WTC11 (cell line): ENCODE measurements around the gene DMAC1. TPM values are rescaled to one million over a fixed set of nuclear protein-coding genes. Genes with fewer than 3 reads are reported as not detected.

Source experiments
- ATAC-seq: fragments of 200-7000 bp; cut with Tn5 transposase; 2 replicates; pipeline ENCODE4 v1.10.0; 2021; ENCODE audit warnings: mild to moderate bottlenecking, moderate library complexity
- CTCF ChIA-PET: fragments of 300-600 bp; sonication (Branson Sonifier 250); formaldehyde crosslinking; loops from one replicate; lab custom pipeline; 2021; ENCODE audit warnings: antibody characterized with exemption; lab: Charles Lee
- POLR2A ChIA-PET: fragments of 350-600 bp; sonication (Branson Sonifier 250); formaldehyde crosslinking; loops from one replicate; lab custom pipeline; 2021; ENCODE audit warnings: antibody characterized with exemption; lab: Charles Lee
- DNase-seq: peaks from one replicate; pipeline ENCODE4 v3.0.0; 2021; ENCODE audit warnings: low spot score
- H3K27ac Mint-ChIP-seq: 2 replicates; pipeline ENCODE4 v1.8.0; 2021; ENCODE audit warnings: mixed read lengths
- H3K27me3 Mint-ChIP-seq: 2 replicates; pipeline ENCODE4 v1.8.0; 2021; ENCODE audit warnings: low read depth, mild to moderate bottlenecking, moderate library complexity, mixed read lengths
- H3K36me3 Mint-ChIP-seq: 2 replicates; pipeline ENCODE4 v1.8.0; 2021; ENCODE audit warnings: mixed read lengths
- H3K4me1 Mint-ChIP-seq: 2 replicates; pipeline ENCODE4 v1.8.0; 2022; ENCODE audit warnings: mixed read lengths
- H3K4me3 Mint-ChIP-seq: 2 replicates; pipeline ENCODE4 v1.8.0; 2021; ENCODE audit warnings: mild to moderate bottlenecking, moderate library complexity, mixed read lengths
- H3K9me3 Mint-ChIP-seq: 2 replicates; pipeline ENCODE4 v1.8.0; 2021; ENCODE audit warnings: mixed read lengths
- ATF1 ChIP-seq: sonication (generic); formaldehyde crosslinking; IDR thresholded peaks from 2 replicates; pipeline ENCODE4 v1.8.1; 2023; ENCODE audit warnings: mild to moderate bottlenecking, moderate library complexity, missing genetic modification reagents
- EMX1 ChIP-seq: fragments of 250-450 bp; sonication (Bioruptor Pico); IDR thresholded peaks from 2 replicates; pipeline ENCODE4 v1.8.0; 2021; ENCODE audit warnings: mild to moderate bottlenecking
- ESRRA ChIP-seq: sonication (generic); formaldehyde crosslinking; IDR thresholded peaks from 2 replicates; pipeline ENCODE4 v1.8.1; 2022; ENCODE audit warnings: mild to moderate bottlenecking, missing genetic modification reagents, borderline replicate concordance
- FOXK1 ChIP-seq: sonication (generic); formaldehyde crosslinking; IDR thresholded peaks from 2 replicates; pipeline ENCODE4 v1.8.0; 2022; ENCODE audit warnings: mild to moderate bottlenecking, moderate library complexity, missing genetic modification reagents
- GTF2I ChIP-seq: fragments of 250-450 bp; sonication (Bioruptor Pico); conservative IDR thresholded peaks from 2 replicates; pipeline ENCODE4 v1.4.0; 2021; ENCODE audit warnings: mild to moderate bottlenecking
- MXD4 ChIP-seq: fragments of 250-450 bp; sonication (Bioruptor Pico); IDR thresholded peaks from 2 replicates; pipeline ENCODE4 v1.8.0; 2021; ENCODE audit warnings: mild to moderate bottlenecking, moderate library complexity, borderline replicate concordance
- MYBL2 ChIP-seq: sonication (generic); formaldehyde crosslinking; IDR thresholded peaks from 2 replicates; pipeline ENCODE4 v1.8.1; 2023; ENCODE audit warnings: mild to moderate bottlenecking, moderate library complexity, missing genetic modification reagents
- NFYB ChIP-seq: sonication (generic); formaldehyde crosslinking; conservative IDR thresholded peaks from 2 replicates; pipeline ENCODE4 v1.8.0; 2022; ENCODE audit warnings: low read depth, missing genetic modification reagents
- SP1 ChIP-seq: sonication (generic); formaldehyde crosslinking; conservative IDR thresholded peaks from 2 replicates; pipeline ENCODE4 v1.8.1; 2022; ENCODE audit warnings: missing genetic modification reagents
- TEAD4 ChIP-seq: sonication (generic); formaldehyde crosslinking; IDR thresholded peaks from 2 replicates; pipeline ENCODE4 v1.8.0; 2022; ENCODE audit warnings: mild to moderate bottlenecking, missing genetic modification reagents
- TP53 ChIP-seq: sonication (generic); formaldehyde crosslinking; IDR thresholded peaks from 2 replicates; pipeline ENCODE4 v1.8.1; 2023; ENCODE audit warnings: mild to moderate bottlenecking, missing genetic modification reagents
- total RNA-seq: library from RNA; stranded (reverse); gene quantifications from 3 replicates; pipeline ENCODE4 v1.2.3, GENCODE V29; 2021
- TF ChIP-seq, protein P1 (sequence below): sonication (generic); formaldehyde crosslinking; IDR thresholded peaks from 2 replicates; pipeline ENCODE4 v1.8.0; 2023; ENCODE audit warnings: missing genetic modification reagents
- TF ChIP-seq, protein P2 (sequence below): sonication (generic); formaldehyde crosslinking; IDR thresholded peaks from 2 replicates; pipeline ENCODE4 v1.8.1; 2022; ENCODE audit warnings: mild to moderate bottlenecking, missing genetic modification reagents, moderate library complexity, borderline replicate concordance
- TF ChIP-seq, protein P3 (sequence below): sonication (generic); formaldehyde crosslinking; IDR thresholded peaks from 2 replicates; pipeline ENCODE4 v1.8.1; 2022; ENCODE audit warnings: low read depth, mild to moderate bottlenecking, moderate library complexity, missing genetic modification reagents, borderline replicate concordance
- TF ChIP-seq, protein P4 (sequence below): sonication (generic); formaldehyde crosslinking; IDR thresholded peaks from 2 replicates; pipeline ENCODE4 v1.8.0; 2022; ENCODE audit warnings: mild to moderate bottlenecking, missing genetic modification reagents
- TF ChIP-seq, protein P5 (sequence below): sonication (generic); formaldehyde crosslinking; IDR thresholded peaks from 2 replicates; pipeline ENCODE4 v1.8.1; 2023; ENCODE audit warnings: mild to moderate bottlenecking, missing genetic modification reagents, moderate library complexity
- TF ChIP-seq, protein P6 (sequence below): fragments of 250-450 bp; sonication (Bioruptor Pico); IDR thresholded peaks from 2 replicates; pipeline ENCODE4 v1.9.0; 2021; ENCODE audit warnings: moderate library complexity, mild to moderate bottlenecking, inconsistent platforms, borderline replicate concordance
- TF ChIP-seq, protein P7 (sequence below): sonication (generic); formaldehyde crosslinking; IDR thresholded peaks from 2 replicates; pipeline ENCODE4 v1.8.0; 2023; ENCODE audit warnings: mild to moderate bottlenecking, missing genetic modification reagents
- TF ChIP-seq, protein P8 (sequence below): fragments of 250-450 bp; sonication (Bioruptor Pico); IDR thresholded peaks from 2 replicates; pipeline ENCODE4 v2.1.2; 2022; ENCODE audit warnings: mild to moderate bottlenecking, moderate library complexity

The DMAC1 gene
- total RNA-seq, 1 experiment from 2014 or later = 71.2 TPM

DNA sequence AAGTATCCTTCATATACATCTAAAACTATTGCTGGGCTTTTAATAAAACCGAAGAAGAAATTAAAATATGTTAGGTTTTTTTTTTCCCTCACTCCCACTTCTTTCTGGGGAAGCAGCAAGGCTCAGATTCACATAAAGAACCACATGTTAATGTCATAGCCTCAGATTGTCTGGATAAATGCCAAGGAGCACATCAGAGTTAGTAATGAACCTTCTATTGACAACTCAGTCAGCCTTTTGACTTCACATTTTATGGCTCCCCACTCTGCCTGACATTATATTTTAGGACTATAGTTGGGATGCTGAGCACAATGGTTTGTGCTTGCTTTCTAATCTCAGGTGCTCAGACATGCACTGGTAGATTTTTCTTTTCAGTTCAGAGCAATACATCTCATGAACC lies 21.8 kb downstream of the DMAC1 start (continued):
- TF ChIP-seq GTF2I (CRISPR knock-in tag) (no peak), TP53 (CRISPR knock-in tag) (no peak), MYBL2 (CRISPR knock-in tag) (no peak), EMX1 (CRISPR knock-in tag) (no peak)
- TF ChIP-seq, protein P1, sequence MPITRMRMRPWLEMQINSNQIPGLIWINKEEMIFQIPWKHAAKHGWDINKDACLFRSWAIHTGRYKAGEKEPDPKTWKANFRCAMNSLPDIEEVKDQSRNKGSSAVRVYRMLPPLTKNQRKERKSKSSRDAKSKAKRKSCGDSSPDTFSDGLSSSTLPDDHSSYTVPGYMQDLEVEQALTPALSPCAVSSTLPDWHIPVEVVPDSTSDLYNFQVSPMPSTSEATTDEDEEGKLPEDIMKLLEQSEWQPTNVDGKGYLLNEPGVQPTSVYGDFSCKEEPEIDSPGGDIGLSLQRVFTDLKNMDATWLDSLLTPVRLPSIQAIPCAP = no peak
- TF ChIP-seq, protein P2, sequence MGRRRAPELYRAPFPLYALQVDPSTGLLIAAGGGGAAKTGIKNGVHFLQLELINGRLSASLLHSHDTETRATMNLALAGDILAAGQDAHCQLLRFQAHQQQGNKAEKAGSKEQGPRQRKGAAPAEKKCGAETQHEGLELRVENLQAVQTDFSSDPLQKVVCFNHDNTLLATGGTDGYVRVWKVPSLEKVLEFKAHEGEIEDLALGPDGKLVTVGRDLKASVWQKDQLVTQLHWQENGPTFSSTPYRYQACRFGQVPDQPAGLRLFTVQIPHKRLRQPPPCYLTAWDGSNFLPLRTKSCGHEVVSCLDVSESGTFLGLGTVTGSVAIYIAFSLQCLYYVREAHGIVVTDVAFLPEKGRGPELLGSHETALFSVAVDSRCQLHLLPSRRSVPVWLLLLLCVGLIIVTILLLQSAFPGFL (CRISPR knock-in tag) = no peak
- TF ChIP-seq, protein P3, sequence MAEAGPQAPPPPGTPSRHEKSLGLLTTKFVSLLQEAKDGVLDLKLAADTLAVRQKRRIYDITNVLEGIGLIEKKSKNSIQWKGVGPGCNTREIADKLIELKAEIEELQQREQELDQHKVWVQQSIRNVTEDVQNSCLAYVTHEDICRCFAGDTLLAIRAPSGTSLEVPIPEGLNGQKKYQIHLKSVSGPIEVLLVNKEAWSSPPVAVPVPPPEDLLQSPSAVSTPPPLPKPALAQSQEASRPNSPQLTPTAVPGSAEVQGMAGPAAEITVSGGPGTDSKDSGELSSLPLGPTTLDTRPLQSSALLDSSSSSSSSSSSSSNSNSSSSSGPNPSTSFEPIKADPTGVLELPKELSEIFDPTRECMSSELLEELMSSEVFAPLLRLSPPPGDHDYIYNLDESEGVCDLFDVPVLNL = no peak

DNA sequence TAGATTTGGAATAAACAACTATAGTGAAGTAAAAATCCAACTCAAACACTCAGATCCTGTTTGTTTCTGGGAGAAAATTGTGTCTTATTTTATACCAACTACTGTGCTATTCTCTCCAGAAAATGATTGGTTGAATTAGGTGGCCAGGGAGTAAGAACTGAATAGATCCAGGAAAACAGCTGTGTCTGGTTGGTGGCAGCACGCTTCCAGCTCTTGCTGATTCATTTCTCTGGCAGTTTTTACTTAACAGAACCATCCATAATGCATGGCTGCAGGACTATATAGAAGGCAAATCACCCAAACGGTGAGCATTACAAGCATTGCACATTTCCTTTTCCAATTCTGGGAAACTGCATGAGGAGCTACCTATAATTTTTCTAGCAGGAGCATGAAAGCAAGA lies 29.5 kb downstream of the DMAC1 start:
- Mint-ChIP-seq H3K4me3 (no peak overlapping the region), H3K4me1 (no peaks in the 10 kb centered on the region)
- TF ChIP-seq ATF1 (CRISPR knock-in tag) (no peak), NFYB (no peak), FOXK1 (CRISPR knock-in tag) (no peak), SP1 (no peak), MXD4 (no peak), TEAD4 (CRISPR knock-in tag) (no peak), ESRRA (no peak)
- TF ChIP-seq, protein P4, sequence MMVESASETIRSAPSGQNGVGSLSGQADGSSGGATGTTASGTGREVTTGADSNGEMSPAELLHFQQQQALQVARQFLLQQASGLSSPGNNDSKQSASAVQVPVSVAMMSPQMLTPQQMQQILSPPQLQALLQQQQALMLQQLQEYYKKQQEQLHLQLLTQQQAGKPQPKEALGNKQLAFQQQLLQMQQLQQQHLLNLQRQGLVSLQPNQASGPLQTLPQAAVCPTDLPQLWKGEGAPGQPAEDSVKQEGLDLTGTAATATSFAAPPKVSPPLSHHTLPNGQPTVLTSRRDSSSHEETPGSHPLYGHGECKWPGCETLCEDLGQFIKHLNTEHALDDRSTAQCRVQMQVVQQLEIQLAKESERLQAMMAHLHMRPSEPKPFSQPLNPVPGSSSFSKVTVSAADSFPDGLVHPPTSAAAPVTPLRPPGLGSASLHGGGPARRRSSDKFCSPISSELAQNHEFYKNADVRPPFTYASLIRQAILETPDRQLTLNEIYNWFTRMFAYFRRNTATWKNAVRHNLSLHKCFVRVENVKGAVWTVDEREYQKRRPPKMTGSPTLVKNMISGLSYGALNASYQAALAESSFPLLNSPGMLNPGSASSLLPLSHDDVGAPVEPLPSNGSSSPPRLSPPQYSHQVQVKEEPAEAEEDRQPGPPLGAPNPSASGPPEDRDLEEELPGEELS = no peak
- TF ChIP-seq, protein P5, sequence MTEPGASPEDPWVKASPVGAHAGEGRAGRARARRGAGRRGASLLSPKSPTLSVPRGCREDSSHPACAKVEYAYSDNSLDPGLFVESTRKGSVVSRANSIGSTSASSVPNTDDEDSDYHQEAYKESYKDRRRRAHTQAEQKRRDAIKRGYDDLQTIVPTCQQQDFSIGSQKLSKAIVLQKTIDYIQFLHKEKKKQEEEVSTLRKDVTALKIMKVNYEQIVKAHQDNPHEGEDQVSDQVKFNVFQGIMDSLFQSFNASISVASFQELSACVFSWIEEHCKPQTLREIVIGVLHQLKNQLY (CRISPR knock-in tag) = no peak
- TF ChIP-seq, protein P2 (CRISPR knock-in tag) = no peak
- TF ChIP-seq, protein P6, sequence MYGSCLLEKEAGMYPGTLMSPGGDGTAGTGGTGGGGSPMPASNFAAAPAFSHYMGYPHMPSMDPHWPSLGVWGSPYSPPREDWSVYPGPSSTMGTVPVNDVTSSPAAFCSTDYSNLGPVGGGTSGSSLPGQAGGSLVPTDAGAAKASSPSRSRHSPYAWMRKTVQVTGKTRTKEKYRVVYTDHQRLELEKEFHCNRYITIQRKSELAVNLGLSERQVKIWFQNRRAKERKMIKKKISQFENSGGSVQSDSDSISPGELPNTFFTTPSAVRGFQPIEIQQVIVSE (CRISPR knock-in tag) = no peak
- TF ChIP-seq, protein P7, sequence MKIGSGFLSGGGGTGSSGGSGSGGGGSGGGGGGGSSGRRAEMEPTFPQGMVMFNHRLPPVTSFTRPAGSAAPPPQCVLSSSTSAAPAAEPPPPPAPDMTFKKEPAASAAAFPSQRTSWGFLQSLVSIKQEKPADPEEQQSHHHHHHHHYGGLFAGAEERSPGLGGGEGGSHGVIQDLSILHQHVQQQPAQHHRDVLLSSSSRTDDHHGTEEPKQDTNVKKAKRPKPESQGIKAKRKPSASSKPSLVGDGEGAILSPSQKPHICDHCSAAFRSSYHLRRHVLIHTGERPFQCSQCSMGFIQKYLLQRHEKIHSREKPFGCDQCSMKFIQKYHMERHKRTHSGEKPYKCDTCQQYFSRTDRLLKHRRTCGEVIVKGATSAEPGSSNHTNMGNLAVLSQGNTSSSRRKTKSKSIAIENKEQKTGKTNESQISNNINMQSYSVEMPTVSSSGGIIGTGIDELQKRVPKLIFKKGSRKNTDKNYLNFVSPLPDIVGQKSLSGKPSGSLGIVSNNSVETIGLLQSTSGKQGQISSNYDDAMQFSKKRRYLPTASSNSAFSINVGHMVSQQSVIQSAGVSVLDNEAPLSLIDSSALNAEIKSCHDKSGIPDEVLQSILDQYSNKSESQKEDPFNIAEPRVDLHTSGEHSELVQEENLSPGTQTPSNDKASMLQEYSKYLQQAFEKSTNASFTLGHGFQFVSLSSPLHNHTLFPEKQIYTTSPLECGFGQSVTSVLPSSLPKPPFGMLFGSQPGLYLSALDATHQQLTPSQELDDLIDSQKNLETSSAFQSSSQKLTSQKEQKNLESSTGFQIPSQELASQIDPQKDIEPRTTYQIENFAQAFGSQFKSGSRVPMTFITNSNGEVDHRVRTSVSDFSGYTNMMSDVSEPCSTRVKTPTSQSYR (CRISPR knock-in tag) = no peak
- TF ChIP-seq, protein P8, sequence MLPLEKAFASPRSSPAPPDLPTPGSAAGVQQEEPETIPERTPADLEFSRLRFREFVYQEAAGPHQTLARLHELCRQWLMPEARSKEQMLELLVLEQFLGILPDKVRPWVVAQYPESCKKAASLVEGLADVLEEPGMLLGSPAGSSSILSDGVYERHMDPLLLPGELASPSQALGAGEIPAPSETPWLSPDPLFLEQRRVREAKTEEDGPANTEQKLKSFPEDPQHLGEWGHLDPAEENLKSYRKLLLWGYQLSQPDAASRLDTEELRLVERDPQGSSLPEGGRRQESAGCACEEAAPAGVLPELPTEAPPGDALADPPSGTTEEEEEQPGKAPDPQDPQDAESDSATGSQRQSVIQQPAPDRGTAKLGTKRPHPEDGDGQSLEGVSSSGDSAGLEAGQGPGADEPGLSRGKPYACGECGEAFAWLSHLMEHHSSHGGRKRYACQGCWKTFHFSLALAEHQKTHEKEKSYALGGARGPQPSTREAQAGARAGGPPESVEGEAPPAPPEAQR (CRISPR knock-in tag) = no peak
- TF ChIP-seq, all 79 proteins: peak for 0
- ATAC-seq = no peak
- peaks cover 11% of the 10 kb centered on the region for H3K9me3 Mint-ChIP-seq
- no peaks in the 10 kb centered on the region for H3K27me3 Mint-ChIP-seq
- H3K36me3 Mint-ChIP-seq = peaks cover under 1% of the 10 kb centered on the region; the same call in 1 of the 2 replicates
- DNase-seq = no peak
- POLR2A ChIA-PET = no interaction called here
- no peak overlapping the region for H3K27ac Mint-ChIP-seq
- CTCF ChIA-PET = interaction anchor here (1.0 kb wide), 1 partner anchor 717 kb away, joined by 3 read pairs; no protein-coding TSS in a partner anchor
